ENCODE data around the gene SLC39A6. TPM values are rescaled to one million over a fixed set of nuclear protein-coding genes. Genes with fewer than 3 reads are reported as not detected.

Gene SLC39A6
- total and polyA plus RNA-seq, 2 experiments from 2014 or later = 48.3 to 59.6 TPM

DNA sequence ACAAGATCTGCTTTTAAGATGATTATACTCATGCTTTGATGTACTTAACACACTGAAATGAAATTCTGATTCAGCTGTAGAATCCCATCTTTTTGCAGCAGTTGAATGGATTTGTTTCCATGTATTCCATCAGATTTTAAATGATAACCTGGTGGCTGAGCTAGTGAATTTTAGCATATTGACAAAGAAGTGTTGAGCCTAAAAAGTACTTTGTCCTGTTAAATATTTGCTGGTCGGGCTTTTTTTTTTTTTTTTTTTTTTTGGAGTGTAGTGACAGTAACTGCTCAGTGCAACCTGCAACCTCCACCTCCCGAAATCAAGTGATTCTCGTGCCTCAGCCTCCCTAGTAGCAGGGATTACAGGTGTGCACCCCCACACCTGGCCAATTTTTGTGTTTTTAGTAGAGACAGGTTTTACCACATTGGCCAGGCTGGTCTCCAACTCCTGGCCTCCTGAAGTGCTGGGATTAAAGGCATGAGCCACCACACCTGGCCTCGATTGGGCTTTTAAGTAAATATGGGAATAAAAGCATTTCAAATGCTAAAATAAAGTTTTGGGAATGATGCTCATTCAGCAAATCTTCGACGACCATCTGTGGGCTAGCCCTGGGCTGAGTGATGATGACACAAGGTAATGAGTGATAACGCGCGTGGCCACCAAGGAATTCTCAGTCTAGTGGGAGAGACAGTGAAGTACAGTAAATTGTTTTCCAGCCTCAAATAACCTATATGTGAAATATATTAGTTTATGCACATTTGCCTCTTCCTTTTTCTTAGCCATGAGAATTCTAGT lies 2.7 kb upstream of the SLC39A6 start:
- Histone ChIP-seq H3K27ac (no peak overlapping the region), H3K4me3 (no peak overlapping the region), H3K4me2 (peak overlapping the region; percentile 93), H3K9me2 (replicated peaks; ENCODE audit: insufficient read depth) (no peaks in the 10 kb centered on the region), H3K79me2 (peaks cover 79% of the 10 kb centered on the region), H3K27me3 (no peaks in the 10 kb centered on the region), H3K4me1 (ENCODE audit: insufficient read depth) (peaks cover 22% of the 10 kb centered on the region), H4K20me1 (ENCODE audit: insufficient read depth, poor library complexity, severe bottlenecking) (peaks cover 20% of the 10 kb centered on the region), H3K36me3 (replicated peaks; ENCODE audit: insufficient read depth, low read depth) (no peaks in the 10 kb centered on the region), H2AFZ (no peak overlapping the region), H3K9me3 (ENCODE audit: low read depth) (no peaks in the 10 kb centered on the region)
- 90% methylated on average over 9 of the region's 9 CpGs for WGBS (ENCODE audit: low lambda C conversion rate, missing lambda C conversion rate)
- no peak for DNase-seq (ENCODE audit: low spot score)
- TF ChIP-seq EZH2 (IDR thresholded peaks at IDR 0.05; ENCODE audit: borderline replicate concordance) = no peak
- no peak for TF ChIP-seq CTCF (IDR thresholded peaks at IDR 0.05; ENCODE audit: poor library complexity)
- no peak for TF ChIP-seq EZH2phosphoT487 (IDR thresholded peaks at IDR 0.05; ENCODE audit: low read depth, severe bottlenecking, unreplicated experiment)

- Histone ChIP-seq H4K20me1 (ENCODE audit: insufficient read depth, poor library complexity, severe bottlenecking) (peaks cover 20% of the 10 kb centered on the region), H2AFZ (no peak overlapping the region), H3K79me2 (peaks cover 81% of the 10 kb centered on the region), H3K4me3 (peak overlapping the region; percentile 89), H3K4me1 (ENCODE audit: insufficient read depth) (peaks cover 22% of the 10 kb centered on the region), H3K27ac (no peak overlapping the region), H3K4me2 (peak overlapping the region; percentile 93), H3K27me3 (no peaks in the 10 kb centered on the region), H3K9me3 (ENCODE audit: low read depth) (no peaks in the 10 kb centered on the region), H3K9me2 (replicated peaks; ENCODE audit: insufficient read depth) (no peaks in the 10 kb centered on the region), H3K36me3 (replicated peaks; ENCODE audit: insufficient read depth, low read depth) (no peaks in the 10 kb centered on the region)
- WGBS (ENCODE audit: low lambda C conversion rate, missing lambda C conversion rate) = 80% methylated on average over 26 of the region's 26 CpGs
- TF ChIP-seq CTCF (IDR thresholded peaks at IDR 0.05; ENCODE audit: poor library complexity) = no peak
- no peak for TF ChIP-seq EZH2phosphoT487 (IDR thresholded peaks at IDR 0.05; ENCODE audit: low read depth, severe bottlenecking, unreplicated experiment)
- no peak for TF ChIP-seq EZH2 (IDR thresholded peaks at IDR 0.05; ENCODE audit: borderline replicate concordance)
- DNase-seq (ENCODE audit: low spot score) = no peak
Measured at GRCh38 chr18:36130883-36131653, 1.9 kb upstream of the SLC39A6 start.

DNA sequence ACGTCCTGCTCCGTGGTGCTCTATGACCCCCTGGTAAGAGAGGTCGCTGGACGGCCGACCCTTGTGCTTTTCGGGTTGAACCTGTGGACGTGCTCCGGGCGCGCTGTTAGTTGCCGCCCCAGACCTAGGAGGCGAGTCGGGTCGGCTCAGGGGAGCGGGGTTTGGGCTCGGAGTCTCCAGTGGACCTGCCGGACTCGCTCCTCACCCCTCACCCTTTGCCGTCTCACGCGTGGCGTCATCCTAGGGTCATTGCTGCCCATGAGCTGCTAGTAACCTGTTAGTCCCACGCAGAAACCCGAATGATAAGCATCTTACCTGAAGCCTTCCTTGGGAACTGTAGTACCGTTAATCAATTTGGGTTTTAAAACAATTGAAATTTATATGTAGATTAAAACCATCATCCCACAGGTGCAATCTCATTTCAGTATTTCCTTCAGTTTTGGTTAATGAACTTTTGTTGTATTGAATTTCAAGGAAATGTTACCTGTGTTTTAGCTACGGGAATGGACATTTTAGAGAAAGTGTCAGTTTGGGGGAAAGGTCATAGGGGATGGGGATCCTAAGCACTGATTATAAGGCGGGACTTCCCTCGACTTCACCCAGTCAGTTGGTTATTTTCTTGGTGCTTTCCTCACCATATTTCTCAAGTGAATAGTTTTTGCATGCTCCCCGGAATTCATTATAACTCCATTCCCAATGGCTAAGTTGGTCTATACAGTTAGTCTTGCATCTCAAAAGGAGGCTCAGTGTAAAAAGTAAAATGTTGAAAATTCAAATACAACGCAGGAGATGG lies 1.1 kb upstream of the SLC39A6 start:
- Histone ChIP-seq H2AFZ (peak overlapping the region; percentile 96), H3K36me3 (replicated peaks; ENCODE audit: insufficient read depth, low read depth) (no peaks in the 10 kb centered on the region), H3K79me2 (peaks cover 82% of the 10 kb centered on the region), H3K27me3 (no peaks in the 10 kb centered on the region), H3K9me2 (replicated peaks; ENCODE audit: insufficient read depth) (no peaks in the 10 kb centered on the region), H3K4me1 (ENCODE audit: insufficient read depth) (peaks cover 22% of the 10 kb centered on the region), H3K4me3 (peak overlapping the region; percentile 89), H4K20me1 (ENCODE audit: insufficient read depth, poor library complexity, severe bottlenecking) (peaks cover 15% of the 10 kb centered on the region), H3K27ac (peak overlapping the region; percentile 100), H3K4me2 (peak overlapping the region; percentile 93), H3K9me3 (ENCODE audit: low read depth) (no peaks in the 10 kb centered on the region)
- no peak for DNase-seq (ENCODE audit: low spot score)
- 3% methylated on average over 30 of the region's 30 CpGs for WGBS (ENCODE audit: low lambda C conversion rate, missing lambda C conversion rate)
- TF ChIP-seq EZH2 (IDR thresholded peaks at IDR 0.05; ENCODE audit: borderline replicate concordance) (no peak), CTCF (IDR thresholded peaks at IDR 0.05; ENCODE audit: poor library complexity) (no peak), EZH2phosphoT487 (IDR thresholded peaks at IDR 0.05; ENCODE audit: low read depth, severe bottlenecking, unreplicated experiment) (no peak)
